Brain microvascular endothelial cell (primary cell): ENCODE data around the gene PPP1R14C.

Source experiments
- DNase-seq: peaks from one replicate; pipeline ENCODE4 v3.0.0-alpha.2; 2020
- H3K27ac ChIP-seq: fragments of 250-450 bp; sonication (Bioruptor Pico); 2 replicates; pipeline ENCODE4 v1.5.1; 2020; ENCODE audit warnings: mild to moderate bottlenecking, moderate library complexity
- H3K27me3 ChIP-seq: fragments of 250-450 bp; sonication (Bioruptor Pico); replicated peaks from 2 replicates; pipeline ENCODE4 v1.5.1; 2020; ENCODE audit warnings: mild to moderate bottlenecking
- H3K36me3 ChIP-seq: fragments of 250-450 bp; sonication (Bioruptor Pico); replicated peaks from 2 replicates; pipeline ENCODE4 v1.5.1; 2020; ENCODE audit warnings: mild to moderate bottlenecking
- H3K4me3 ChIP-seq: 2 replicates; pipeline ENCODE4 v1.5.1; 2011; ENCODE audit warnings: low read depth, mild to moderate bottlenecking, control low read depth, low read length, moderate library complexity
- CTCF ChIP-seq: IDR thresholded peaks from 2 replicates; pipeline ENCODE4 v1.5.1; 2011; ENCODE audit warnings: low read depth, mild to moderate bottlenecking, moderate library complexity, low read length, control low read depth, inconsistent platforms; ENCODE audit errors: missing control alignments
- in situ Hi-C: cut with HindIII; loops from 2 replicates; pipeline ENCODE4 v1.10.0; 2017; ENCODE audit warnings: low sequenced_read_pairs, low pct_ligation_motif_present

PPP1R14C gene

GRCh38 chr6:150252714-150253444 is 110.0 kb downstream of the PPP1R14C start:
- DNase-seq = no peak
- Histone ChIP-seq H3K27me3 (no peaks in the 10 kb centered on the region), H3K36me3 (no peaks in the 10 kb centered on the region), H3K4me3 (no peak overlapping the region), H3K27ac (no peak overlapping the region)
- in situ Hi-C loops = no loop called here
- TF ChIP-seq CTCF = no peak

- Histone ChIP-seq H3K27ac (no peak overlapping the region), H3K4me3 (no peak overlapping the region), H3K36me3 (no peaks in the 10 kb centered on the region), H3K27me3 (no peaks in the 10 kb centered on the region)
- TF ChIP-seq CTCF = no peak
- in situ Hi-C loops = no loop called here
- DNase-seq = no peak
Observed at GRCh38 chr6:150253489-150253888, 110.6 kb downstream of the PPP1R14C start.

- H3K27me3 ChIP-seq = no peaks in the 10 kb centered on the region
- DNase-seq = no peak
- no peak for TF ChIP-seq CTCF
- H3K36me3 ChIP-seq = no peaks in the 10 kb centered on the region
- in situ Hi-C loops = no loop called here
- no peak overlapping the region for H3K27ac ChIP-seq
- H3K4me3 ChIP-seq = no peak overlapping the region
Observed at GRCh38 chr6:150254770-150255169, 111.9 kb downstream of the PPP1R14C start.

GRCh38 chr6:150255840-150256239 is 113.0 kb downstream of the PPP1R14C start:
- no peaks in the 10 kb centered on the region for H3K36me3 ChIP-seq
- in situ Hi-C loops = no loop called here

GRCh38 chr6:150256618-150257272 is 113.9 kb downstream of the PPP1R14C start:
- Histone ChIP-seq H3K4me3 (no peak overlapping the region), H3K27ac (no peak overlapping the region), H3K27me3 (no peaks in the 10 kb centered on the region), H3K36me3 (no peaks in the 10 kb centered on the region)
- TF ChIP-seq CTCF = no peak
- no peak for DNase-seq
- in situ Hi-C loops = no loop called here

More at GRCh38 chr6:150255840-150256239, 113.0 kb downstream of the PPP1R14C start:
- DNase-seq = no peak
- Histone ChIP-seq H3K27ac (no peak overlapping the region), H3K4me3 (no peak overlapping the region), H3K27me3 (no peaks in the 10 kb centered on the region)
- no peak for TF ChIP-seq CTCF
